ENCODE measurements around the gene ASZ1. TPM values are rescaled to one million over a fixed set of nuclear protein-coding genes. Genes with fewer than 3 reads are reported as not detected.

ASZ1 gene
- polyA plus RNA-seq, 1 donor from 2014 or later = not detected

GRCh38 chr7:117444646-117445045 lies 17.4 kb upstream of the ASZ1 start:
- TF ChIP-seq CTCF (IDR thresholded peaks at IDR 0.05; ENCODE audit: poor library complexity, severe bottlenecking) (no peak), TAF1 (IDR thresholded peaks at IDR 0.05; ENCODE audit: low read depth) (no peak), RAD21 (conservative IDR thresholded peaks at IDR 0.05) (no peak), SMC3 (conservative IDR thresholded peaks at IDR 0.05; ENCODE audit: poor library complexity) (no peak), MXI1 (conservative IDR thresholded peaks at IDR 0.05; ENCODE audit: poor library complexity, severe bottlenecking) (no peak), POLR2AphosphoS5 (IDR thresholded peaks at IDR 0.05) (no peak), EZH2 (IDR thresholded peaks at IDR 0.05; ENCODE audit: borderline replicate concordance, insufficient read depth, low read length, poor library complexity, severe bottlenecking) (no peak), REST (IDR thresholded peaks at IDR 0.05; ENCODE audit: borderline replicate concordance) (no peak), EP300 (conservative IDR thresholded peaks at IDR 0.05; ENCODE audit: poor library complexity, severe bottlenecking) (no peak)
- Histone ChIP-seq H3F3A (ENCODE audit: insufficient read depth, low read length, poor library complexity, severe bottlenecking) (no peaks in the 10 kb centered on the region), H3K27me3 (ENCODE audit: insufficient read depth, low read depth, low read length) (no peaks in the 10 kb centered on the region), H4K20me1 (ENCODE audit: insufficient read depth) (no peaks in the 10 kb centered on the region), H3K4me2 (ENCODE audit: low read length) (no peak overlapping the region), H3K79me2 (replicated peaks; ENCODE audit: insufficient read depth, low read length) (no peaks in the 10 kb centered on the region), H2AFZ (ENCODE audit: low read depth, low read length) (no peak overlapping the region), H3K36me3 (ENCODE audit: insufficient read depth, low read length) (no peaks in the 10 kb centered on the region), H3K27ac (ENCODE audit: low read length) (no peak overlapping the region), H3K4me3 (ENCODE audit: low read length) (no peak overlapping the region), H3K9ac (ENCODE audit: low read length) (no peak overlapping the region), H3K9me3 (ENCODE audit: low read length) (no peaks in the 10 kb centered on the region), H3K9me2 (ENCODE audit: insufficient read depth, low read length) (no peaks in the 10 kb centered on the region)

GRCh38 chr7:117435475-117436043 lies 8.3 kb upstream of the ASZ1 start:
- Histone ChIP-seq H3K9me3 (ENCODE audit: low read length) (no peaks in the 10 kb centered on the region), H3K9me2 (ENCODE audit: insufficient read depth, low read length) (no peaks in the 10 kb centered on the region), H3K36me3 (ENCODE audit: insufficient read depth, low read length) (no peaks in the 10 kb centered on the region), H3K27me3 (ENCODE audit: insufficient read depth, low read depth, low read length) (no peaks in the 10 kb centered on the region), H2AFZ (ENCODE audit: low read depth, low read length) (no peak overlapping the region), H3K9ac (ENCODE audit: low read length) (no peak overlapping the region), H3K4me3 (ENCODE audit: low read length) (no peak overlapping the region), H3K27ac (ENCODE audit: low read length) (no peak overlapping the region), H3K79me2 (replicated peaks; ENCODE audit: insufficient read depth, low read length) (no peaks in the 10 kb centered on the region), H3F3A (ENCODE audit: insufficient read depth, low read length, poor library complexity, severe bottlenecking) (no peaks in the 10 kb centered on the region), H3K4me2 (ENCODE audit: low read length) (no peak overlapping the region), H4K20me1 (ENCODE audit: insufficient read depth) (no peaks in the 10 kb centered on the region)
- TF ChIP-seq TAF1 (IDR thresholded peaks at IDR 0.05; ENCODE audit: low read depth) (no peak), EP300 (conservative IDR thresholded peaks at IDR 0.05; ENCODE audit: poor library complexity, severe bottlenecking) (no peak), SMC3 (conservative IDR thresholded peaks at IDR 0.05; ENCODE audit: poor library complexity) (no peak), EZH2 (IDR thresholded peaks at IDR 0.05; ENCODE audit: borderline replicate concordance, insufficient read depth, low read length, poor library complexity, severe bottlenecking) (no peak), CTCF (IDR thresholded peaks at IDR 0.05; ENCODE audit: poor library complexity, severe bottlenecking) (no peak), POLR2AphosphoS5 (IDR thresholded peaks at IDR 0.05) (no peak), RAD21 (conservative IDR thresholded peaks at IDR 0.05) (no peak), MXI1 (conservative IDR thresholded peaks at IDR 0.05; ENCODE audit: poor library complexity, severe bottlenecking) (no peak), REST (IDR thresholded peaks at IDR 0.05; ENCODE audit: borderline replicate concordance) (no peak)

Data from neural cell (in vitro differentiated cells).